DND-41 (cell line): Measurements from ENCODE around the gene TM9SF4.

Experiments used
- CTCF ChIP-seq: IDR thresholded peaks from 2 replicates; pipeline ENCODE4 v1.5.1; 2012; ENCODE audit warnings: borderline replicate concordance, low read length, moderate library complexity, mild to moderate bottlenecking; ENCODE audit not compliant: poor library complexity, severe bottlenecking; ENCODE audit errors: extremely low read depth
- EZH2 ChIP-seq: IDR thresholded peaks from 3 replicates; pipeline ENCODE4 v1.6.1; 2012; ENCODE audit warnings: borderline replicate concordance, low read depth, mild to moderate bottlenecking, moderate library complexity, low read length, inconsistent platforms; ENCODE audit not compliant: severe bottlenecking

GRCh38 chr20:32130965-32131364 lies 21.5 kb downstream of the TM9SF4 start:
- TF ChIP-seq CTCF (no peak), EZH2 (no peak)
